DMS 273 (cell line): Measurements from ENCODE around the gene PTCH1.

Source experiments
- DNase-seq: peaks from one replicate; lab custom pipeline; 2025; ENCODE audit not compliant: unreplicated experiment; lab: John Stamatoyannopoulos, UW

The PTCH1 gene

DNA sequence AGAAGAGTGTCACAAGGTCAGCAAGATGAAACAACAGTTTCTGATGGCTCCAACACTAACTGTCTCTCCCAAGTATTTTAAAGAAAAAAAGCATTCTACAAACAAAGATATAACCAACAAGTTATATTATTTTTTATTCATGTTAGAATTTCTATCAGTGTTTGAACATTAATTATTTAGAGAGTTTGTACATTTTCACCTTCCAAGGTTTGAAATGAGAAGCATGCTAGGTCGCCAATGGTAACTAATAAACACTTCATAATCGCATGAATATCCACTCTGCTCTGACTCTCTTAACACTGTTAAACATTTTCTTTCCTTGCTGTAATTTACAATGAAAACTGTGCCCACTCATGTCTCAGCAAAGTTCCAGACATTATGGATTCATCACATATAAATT is 73.5 kb downstream of the PTCH1 start:
- no peak for DNase-seq

- no peak for DNase-seq
Measured at GRCh38 chr9:95441081-95441480, 75.7 kb downstream of the PTCH1 start.

DNA sequence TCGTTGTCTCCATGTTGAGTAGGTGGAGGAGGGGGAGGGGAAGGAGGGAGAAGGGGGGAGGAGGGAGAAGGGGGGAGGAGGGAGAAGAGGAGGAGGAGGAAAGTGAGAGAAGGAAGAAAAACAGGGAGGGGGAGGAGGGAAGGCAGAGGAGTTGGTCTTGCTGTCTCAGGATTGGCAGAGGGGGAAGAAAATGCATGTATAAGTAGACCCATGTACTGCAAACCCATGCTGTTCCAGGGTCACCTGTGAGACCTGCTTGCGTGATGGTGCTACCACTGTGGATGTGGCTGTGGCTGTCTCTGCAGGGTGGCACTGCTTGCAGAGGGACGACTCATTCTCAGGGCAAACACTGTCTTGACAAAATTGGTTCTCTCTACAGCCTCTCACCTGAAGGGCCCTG is 76.3 kb downstream of the PTCH1 start:
- no peak for DNase-seq

- DNase-seq, result no peak
Measured at GRCh38 chr9:95438561-95439357, 78.0 kb downstream of the PTCH1 start.

DNA sequence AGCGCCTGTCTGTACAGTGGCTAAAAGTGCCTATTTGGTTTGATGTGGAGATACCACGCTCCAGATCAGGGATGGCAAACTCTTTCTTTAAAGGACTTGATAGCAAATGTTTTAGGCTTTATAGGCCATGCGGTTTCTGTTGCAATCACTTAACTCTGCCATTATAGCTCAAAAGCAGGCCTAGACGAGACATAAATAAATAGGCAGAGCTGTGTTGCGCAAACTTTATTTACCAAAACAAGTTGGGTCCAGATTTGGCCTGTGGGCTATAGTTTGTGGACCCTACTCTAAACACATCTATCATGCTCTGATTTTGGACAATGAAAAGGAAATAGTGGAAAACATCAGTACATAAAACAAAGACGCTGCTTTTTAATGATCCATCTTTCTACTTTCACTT is 79.2 kb downstream of the PTCH1 start:
- no peak for DNase-seq

GRCh38 chr9:95436416-95436815 is 80.4 kb downstream of the PTCH1 start:
- no peak for DNase-seq

DNA sequence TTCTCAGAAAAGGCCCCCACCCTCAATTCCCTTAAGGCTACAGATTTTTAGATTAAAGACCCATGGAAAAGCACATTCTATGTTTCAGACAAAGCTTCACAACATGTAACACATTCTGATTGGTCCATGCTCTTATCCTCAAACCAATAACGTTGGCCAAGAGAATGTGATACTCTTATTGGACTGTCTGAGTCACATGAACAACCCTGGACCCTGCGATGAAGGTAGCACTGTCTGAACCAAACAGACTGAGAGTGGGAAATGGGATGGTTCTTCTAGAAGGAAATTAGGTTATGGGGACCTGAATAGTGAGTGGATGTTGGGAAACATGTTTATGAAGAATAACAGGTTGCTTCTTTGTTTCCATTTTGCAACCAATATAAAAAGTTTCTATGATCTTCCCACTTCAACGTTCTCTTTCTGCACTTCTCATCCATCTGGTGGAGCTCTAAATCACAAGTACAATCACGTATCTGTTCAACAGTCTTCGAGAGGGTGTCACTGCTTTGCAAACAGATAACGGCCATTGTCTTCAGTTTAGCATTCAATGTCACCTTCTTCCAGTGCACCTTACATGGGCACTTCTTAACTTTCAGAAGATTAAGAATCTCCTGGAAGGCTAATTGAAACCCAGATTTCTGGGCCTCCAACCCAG is 81.6 kb downstream of the PTCH1 start:
- DNase-seq, result no peak

GRCh38 chr9:95434116-95435073 is 82.4 kb downstream of the PTCH1 start:
- no peak for DNase-seq

DNA sequence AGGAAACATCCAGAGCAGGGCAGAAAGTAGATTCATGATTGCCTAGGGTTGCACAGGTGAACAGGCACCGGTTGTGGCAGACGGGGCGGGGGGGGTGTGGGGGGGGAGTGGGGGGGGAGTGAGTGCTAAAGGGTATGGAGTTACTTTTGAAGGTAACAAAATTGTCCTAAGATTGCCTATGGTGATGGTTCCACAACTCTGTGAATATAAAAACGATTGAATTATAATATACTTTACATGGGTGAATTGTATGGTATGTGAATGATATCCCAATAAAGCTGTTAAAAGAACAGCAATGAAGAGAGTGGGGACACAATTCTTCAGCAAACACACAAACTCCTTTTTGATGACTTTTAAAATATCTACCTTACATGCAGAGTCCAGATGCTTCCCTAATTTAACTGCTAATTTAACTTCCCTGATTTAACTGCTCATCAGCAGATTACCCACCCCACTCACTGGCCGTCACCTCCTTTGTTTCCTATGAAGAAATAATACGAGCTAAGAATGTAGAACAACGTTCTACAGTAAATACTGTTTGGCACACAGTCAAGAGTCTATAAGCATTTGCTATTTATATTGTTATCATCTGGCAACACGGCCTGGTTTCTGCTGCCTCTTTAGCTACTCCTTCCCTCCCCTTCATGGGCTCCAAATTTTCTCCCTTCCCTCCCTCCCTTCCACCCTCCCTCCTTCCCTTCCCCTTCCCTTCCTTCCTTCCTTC is 83.5 kb downstream of the PTCH1 start:
- DNase-seq, result no peak

GRCh38 chr9:95431286-95431685 is 85.5 kb downstream of the PTCH1 start:
- DNase-seq, result no peak

DNA sequence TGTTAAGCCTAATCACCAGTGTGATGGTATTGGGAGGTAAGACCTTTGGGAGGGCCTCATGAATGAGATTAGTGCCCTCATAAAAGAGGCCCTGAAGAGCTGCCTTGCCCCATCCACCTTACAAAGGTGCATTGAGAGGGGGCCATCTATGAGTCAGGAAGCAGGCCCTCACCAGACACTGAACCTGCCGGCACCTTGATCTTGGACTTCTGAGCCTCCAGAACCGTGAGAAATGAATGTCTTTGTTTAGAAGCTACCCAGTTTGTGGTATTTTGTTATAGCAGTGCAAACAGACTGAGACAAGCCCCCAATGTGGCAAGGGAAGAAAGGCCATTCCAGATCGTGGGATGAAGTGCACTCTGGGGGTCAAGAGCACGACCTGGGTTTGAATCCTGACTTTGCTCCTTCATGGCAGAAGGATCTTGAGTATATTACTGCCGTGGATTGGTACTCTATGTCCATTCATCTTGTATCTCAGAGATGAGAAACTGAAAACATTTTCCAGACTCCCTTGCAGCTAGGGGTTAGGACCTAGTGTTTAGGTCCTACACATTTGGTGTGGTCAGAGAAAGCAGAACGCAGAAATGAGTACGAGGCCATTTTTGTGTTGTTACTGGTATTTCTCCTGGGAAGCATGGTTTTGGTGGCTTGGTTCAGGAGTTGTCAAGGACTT is 86.7 kb downstream of the PTCH1 start:
- no peak for DNase-seq

DNA sequence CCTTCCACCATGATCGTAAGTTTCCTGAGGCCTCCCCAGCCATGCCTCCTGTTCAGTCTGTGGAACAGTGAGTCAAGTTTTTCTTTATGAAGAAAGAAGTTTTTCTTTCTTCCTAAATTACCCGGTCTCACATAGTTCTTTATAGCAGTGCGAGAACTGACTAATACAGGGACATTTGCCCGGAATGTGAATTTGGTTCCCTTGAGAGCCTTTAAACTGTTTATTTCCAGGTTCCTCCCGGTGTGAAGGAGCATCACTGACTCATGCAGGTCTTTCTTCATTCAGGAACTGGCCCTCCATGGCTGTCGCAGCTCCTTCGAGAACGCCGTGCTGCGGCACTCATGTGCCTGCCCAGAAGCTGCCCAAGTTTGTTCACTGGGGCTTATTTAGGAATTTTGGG is 87.7 kb downstream of the PTCH1 start:
- no peak for DNase-seq

DNA sequence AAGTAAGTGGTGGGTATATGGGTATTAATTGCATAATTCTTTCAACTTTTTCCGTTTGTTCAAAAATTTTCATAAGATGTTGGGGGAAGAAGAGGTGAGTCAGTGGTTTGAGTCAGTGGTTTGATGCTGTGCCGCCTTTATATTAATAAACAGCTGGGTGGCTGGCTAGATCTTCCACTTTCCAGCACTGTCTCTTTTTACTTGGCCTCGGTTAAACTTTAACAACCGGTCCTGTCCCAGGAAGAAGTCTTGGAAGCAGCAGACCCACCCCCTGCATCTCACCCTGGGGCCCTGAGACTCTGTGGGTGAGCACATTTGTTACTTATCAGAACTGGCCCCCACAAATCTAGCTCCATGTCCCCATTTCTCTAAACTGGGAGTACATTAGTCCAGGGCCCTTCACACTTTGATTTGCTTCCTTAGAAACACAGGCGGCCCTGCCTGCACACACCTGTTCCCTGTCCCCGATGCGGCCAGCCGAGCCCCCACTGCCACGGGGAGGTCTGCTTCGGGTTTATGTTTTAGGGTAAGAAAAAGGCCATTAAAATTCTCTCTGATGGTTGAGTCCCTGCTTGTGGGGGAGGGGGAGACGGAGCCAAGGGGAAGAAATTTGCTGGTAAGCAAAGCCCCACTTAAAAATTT is 90.7 kb downstream of the PTCH1 start:
- peak; percentile 74 for DNase-seq

GRCh38 chr9:95422650-95423049 is 94.1 kb downstream of the PTCH1 start:
- DNase-seq, result peak; percentile 9

- DNase-seq, result peak; percentile 6
Measured at GRCh38 chr9:95420518-95420917, 96.3 kb downstream of the PTCH1 start.

DNA sequence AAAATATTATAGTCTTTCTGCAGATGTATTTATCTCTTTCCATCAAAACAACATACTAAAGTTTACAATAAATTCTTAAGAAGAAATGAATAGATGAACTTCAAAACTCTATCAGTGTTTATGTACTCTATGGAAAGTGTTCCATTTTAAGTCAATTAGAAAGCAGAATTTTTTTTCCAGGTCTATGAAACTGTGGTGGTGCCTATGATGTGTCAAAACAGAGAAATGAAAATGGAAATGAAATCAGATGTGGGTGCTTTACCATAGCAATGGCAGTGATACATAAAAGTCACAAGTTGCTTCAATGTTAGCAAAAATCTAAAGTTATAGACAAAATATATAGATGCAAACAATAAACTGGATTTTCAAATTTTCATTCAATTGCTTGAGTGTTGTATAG is 97.3 kb downstream of the PTCH1 start:
- no peak for DNase-seq

- no peak for DNase-seq
Measured at GRCh38 chr9:95415158-95415557, 101.6 kb downstream of the PTCH1 start.

GRCh38 chr9:95413793-95414192 is 103.0 kb downstream of the PTCH1 start:
- no peak for DNase-seq

GRCh38 chr9:95411054-95411892 is 105.5 kb downstream of the PTCH1 start:
- DNase-seq, result no peak
